ENCODE results near the gene ASB9. TPM values are rescaled to one million over a fixed set of nuclear protein-coding genes. Genes with fewer than 3 reads are reported as not detected.
A peak's percentile ranks its signal among the peaks of the same experiment; 100 is the strongest.
"Not testable (repeated sequence)": the region's sequence is repeated elsewhere in the genome, so short reads cannot be mapped to it uniquely, and the experiment has no call there.

ASB9 gene
- total and polyA plus RNA-seq, 7 donors = 0.12 to 1.3 (median 0.60) TPM; not detected in 1

GRCh38 chrX:15311119-15311518 lies 41.2 kb upstream of the ASB9 start:
- TF ChIP-seq, protein P1, sequence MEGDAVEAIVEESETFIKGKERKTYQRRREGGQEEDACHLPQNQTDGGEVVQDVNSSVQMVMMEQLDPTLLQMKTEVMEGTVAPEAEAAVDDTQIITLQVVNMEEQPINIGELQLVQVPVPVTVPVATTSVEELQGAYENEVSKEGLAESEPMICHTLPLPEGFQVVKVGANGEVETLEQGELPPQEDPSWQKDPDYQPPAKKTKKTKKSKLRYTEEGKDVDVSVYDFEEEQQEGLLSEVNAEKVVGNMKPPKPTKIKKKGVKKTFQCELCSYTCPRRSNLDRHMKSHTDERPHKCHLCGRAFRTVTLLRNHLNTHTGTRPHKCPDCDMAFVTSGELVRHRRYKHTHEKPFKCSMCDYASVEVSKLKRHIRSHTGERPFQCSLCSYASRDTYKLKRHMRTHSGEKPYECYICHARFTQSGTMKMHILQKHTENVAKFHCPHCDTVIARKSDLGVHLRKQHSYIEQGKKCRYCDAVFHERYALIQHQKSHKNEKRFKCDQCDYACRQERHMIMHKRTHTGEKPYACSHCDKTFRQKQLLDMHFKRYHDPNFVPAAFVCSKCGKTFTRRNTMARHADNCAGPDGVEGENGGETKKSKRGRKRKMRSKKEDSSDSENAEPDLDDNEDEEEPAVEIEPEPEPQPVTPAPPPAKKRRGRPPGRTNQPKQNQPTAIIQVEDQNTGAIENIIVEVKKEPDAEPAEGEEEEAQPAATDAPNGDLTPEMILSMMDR (IDR thresholded peaks at IDR 0.05) = no peak
- ATAC-seq (peak; percentile 68 to 85 (median 76)), DNase-seq (no peak)
- Histone ChIP-seq H3K36me3 (ENCODE audit: insufficient read depth in 1 of 2, low read depth in 1 of 2) (no peaks in the 10 kb centered on the region), H3K27ac (peak overlapping the region; percentile 87), H3K4me1 (peaks cover 13% of the 10 kb centered on the region), H3K9me3 (no peaks in the 10 kb centered on the region), H3K4me3 (peak overlapping the region; percentile 65), H3K27me3 (ENCODE audit: insufficient read depth in 3 of 3, low read length in 2 of 3) (no peaks in the 10 kb centered on the region)
- intact Hi-C loops (cut with DNase I) = no loop called here
- WGBS, 3 donors = 29 to 50% (median 47%) methylated on average over 3 of the region's 3 CpGs

DNA sequence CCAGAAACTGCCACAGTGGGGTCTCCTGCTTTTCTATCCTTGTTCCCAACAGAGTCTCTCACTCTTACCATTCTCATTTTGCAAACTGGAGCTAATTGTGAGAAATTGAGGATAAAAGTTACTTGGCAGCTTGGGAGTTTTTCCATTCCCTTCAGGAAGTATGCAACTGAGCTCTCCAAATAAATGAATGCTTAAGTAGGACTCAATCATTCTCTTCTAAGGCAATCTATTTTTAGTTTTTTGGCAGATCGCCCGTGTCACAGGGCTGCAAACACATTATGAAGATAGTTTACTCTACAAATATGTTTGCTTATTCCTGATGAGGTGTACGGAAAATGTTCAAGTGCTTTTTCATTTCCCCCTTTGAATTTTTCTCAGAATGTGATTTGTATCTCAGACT lies 40.2 kb upstream of the ASB9 start:
- Histone ChIP-seq H3K9me3 (no peaks in the 10 kb centered on the region), H3K4me3 (peak overlapping the region; percentile 65)

GRCh38 chrX:15305899-15306298 lies 36.0 kb upstream of the ASB9 start:
- 43 to 53% (median 51%) methylated on average over 3 of the region's 3 CpGs for WGBS, 3 donors
- peak overlapping the region; percentile 87 for H3K27ac ChIP-seq
- H3K36me3 ChIP-seq (ENCODE audit: insufficient read depth in 1 of 2, low read depth in 1 of 2); intact Hi-C loops (cut with DNase I); H3K9me3 ChIP-seq; H3K27me3 ChIP-seq (ENCODE audit: insufficient read depth in 3 of 3, low read length in 2 of 3); ATAC-seq; H3K4me3 ChIP-seq; DNase-seq: not testable (repeated sequence)
- H3K4me1 ChIP-seq = peaks cover 12% of the 10 kb centered on the region

More for the DNA sequence above, 40.2 kb upstream of the ASB9 start:
- intact Hi-C loops (cut with DNase I) = no loop called here
- TF ChIP-seq, protein P1 (IDR thresholded peaks at IDR 0.05) = no peak
- Histone ChIP-seq H3K4me1 (peaks cover 13% of the 10 kb centered on the region), H3K27me3 (ENCODE audit: insufficient read depth in 3 of 3, low read length in 2 of 3) (no peaks in the 10 kb centered on the region), H3K27ac (peak overlapping the region; percentile 87), H3K36me3 (ENCODE audit: insufficient read depth in 1 of 2, low read depth in 1 of 2) (no peaks in the 10 kb centered on the region)
- no peak for DNase-seq
- WGBS, 3 donors = 8 to 27% (median 14%) methylated on average over 3 of the region's 3 CpGs
- peak; percentile 57 to 74 (median 64) for ATAC-seq

DNA sequence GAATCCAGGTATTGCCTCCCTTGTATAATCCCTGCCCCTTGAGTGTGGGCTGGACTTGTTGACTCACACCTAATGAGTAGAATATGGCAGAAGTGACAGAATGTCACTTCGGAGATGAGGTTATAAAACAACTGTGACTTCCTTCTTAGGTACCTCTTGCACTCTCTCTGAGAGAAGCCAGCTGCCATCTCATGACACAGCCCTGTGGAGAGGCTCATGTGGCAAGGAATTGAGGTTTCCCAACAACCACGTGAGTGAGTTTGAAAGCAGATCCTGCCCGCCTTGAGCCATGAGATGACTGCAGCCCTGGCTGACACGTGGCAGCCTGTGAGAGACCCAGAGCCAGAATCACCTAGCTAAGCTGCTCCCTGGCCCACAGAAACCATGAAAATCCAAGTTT lies 32.0 kb upstream of the ASB9 start:
- TF ChIP-seq, protein P1 (IDR thresholded peaks at IDR 0.05) = no peak
- Histone ChIP-seq H3K4me1 (peaks cover 15% of the 10 kb centered on the region), H3K4me3 (no peak overlapping the region), H3K9me3 (no peaks in the 10 kb centered on the region), H3K36me3 (ENCODE audit: insufficient read depth in 1 of 2, low read depth in 1 of 2) (peaks cover 0 to 6% of the 10 kb centered on the region in 2 donors), H3K27me3 (ENCODE audit: insufficient read depth in 3 of 3, low read length in 2 of 3) (peaks cover 0 to 4% (median 0%) of the 10 kb centered on the region in 3 donors), H3K27ac (peak overlapping the region; percentile 87)
- intact Hi-C loops (cut with DNase I) = no loop called here
- WGBS, 3 donors = 16 to 30% (median 28%) methylated on average over 4 of the region's 4 CpGs
- peak; percentile 91 to 96 (median 92) for ATAC-seq
- peak; percentile 63 to 82 for DNase-seq

DNA sequence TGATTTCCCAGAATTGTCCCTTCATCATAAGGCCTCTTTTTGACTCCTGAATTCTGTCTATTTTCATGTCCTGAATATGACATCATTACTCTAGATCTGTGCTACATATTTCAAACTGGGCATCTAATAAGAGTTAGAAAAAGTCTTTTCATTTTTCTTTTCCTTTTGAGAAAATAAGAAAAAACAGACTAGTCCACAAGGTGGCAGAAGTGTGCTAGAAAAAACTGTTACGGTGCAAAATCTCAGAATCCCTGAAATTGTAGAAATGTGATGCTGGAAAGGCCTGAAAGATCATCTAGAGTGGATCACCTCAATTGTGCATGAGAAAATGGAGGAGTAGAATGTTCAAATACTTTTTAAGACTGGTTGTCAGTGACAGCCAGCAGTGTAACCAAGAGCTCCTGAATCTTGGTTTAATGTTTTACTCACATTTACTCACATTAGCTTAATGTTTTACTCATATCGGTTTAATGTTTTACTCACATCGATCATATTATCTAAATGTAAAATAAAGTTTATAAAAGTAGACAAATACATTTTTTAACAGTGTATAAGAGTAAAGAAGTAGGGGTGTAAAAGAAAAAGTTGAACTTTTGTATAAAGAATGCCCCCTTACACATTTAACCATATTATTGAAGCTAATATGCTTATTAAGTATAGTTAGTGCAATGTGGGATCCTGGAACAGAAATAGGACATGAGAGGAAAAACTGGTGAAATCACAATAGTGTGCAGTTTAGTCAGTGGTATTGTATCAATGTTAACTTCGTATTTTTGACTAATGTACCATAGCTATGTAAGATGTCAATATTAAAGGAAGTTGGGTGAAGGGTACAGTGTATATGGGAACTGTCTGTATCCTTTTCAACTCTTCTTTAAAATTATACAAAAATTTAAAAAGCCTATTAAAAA lies 30.3 kb upstream of the ASB9 start:
- ATAC-seq = no peak
- H3K9me3 ChIP-seq = no peaks in the 10 kb centered on the region
- H3K4me3 ChIP-seq = no peak overlapping the region
- H3K4me1 ChIP-seq = peaks cover 15% of the 10 kb centered on the region
- no peak for DNase-seq
- 51 to 67% (median 59%) methylated on average over 4 of the region's 4 CpGs for WGBS, 3 donors
- intact Hi-C loops (cut with DNase I) = no loop called here
- peaks cover 0 to 4% (median 0%) of the 10 kb centered on the region in 3 donors for H3K27me3 ChIP-seq (ENCODE audit: insufficient read depth in 3 of 3, low read length in 2 of 3)
- H3K36me3 ChIP-seq (ENCODE audit: insufficient read depth in 1 of 2, low read depth in 1 of 2) = peaks cover 0 to 10% of the 10 kb centered on the region in 2 donors
- TF ChIP-seq, protein P1 (IDR thresholded peaks at IDR 0.05) = peak; percentile 51
- H3K27ac ChIP-seq = peak overlapping the region; percentile 87
